DND-41 (cell line): ENCODE results near the gene NUDT22.

Source experiments
- CTCF ChIP-seq: IDR thresholded peaks from 2 replicates; pipeline ENCODE4 v1.5.1; 2012; ENCODE audit warnings: borderline replicate concordance, low read length, moderate library complexity, mild to moderate bottlenecking; ENCODE audit not compliant: poor library complexity, severe bottlenecking; ENCODE audit errors: extremely low read depth
- EZH2 ChIP-seq: IDR thresholded peaks from 3 replicates; pipeline ENCODE4 v1.6.1; 2012; ENCODE audit warnings: borderline replicate concordance, low read depth, mild to moderate bottlenecking, moderate library complexity, low read length, inconsistent platforms; ENCODE audit not compliant: severe bottlenecking

- TF ChIP-seq CTCF (no peak), EZH2 (no peak)
Observed at GRCh38 chr11:64250415-64251015, 24.4 kb downstream of the NUDT22 start.
